ENCODE measurements around the gene FREM2. TPM values are rescaled to one million over a fixed set of nuclear protein-coding genes. Genes with fewer than 3 reads are reported as not detected.

Gene FREM2
- total RNA-seq, 1 experiment from 2014 or later = 0.05 TPM

DNA sequence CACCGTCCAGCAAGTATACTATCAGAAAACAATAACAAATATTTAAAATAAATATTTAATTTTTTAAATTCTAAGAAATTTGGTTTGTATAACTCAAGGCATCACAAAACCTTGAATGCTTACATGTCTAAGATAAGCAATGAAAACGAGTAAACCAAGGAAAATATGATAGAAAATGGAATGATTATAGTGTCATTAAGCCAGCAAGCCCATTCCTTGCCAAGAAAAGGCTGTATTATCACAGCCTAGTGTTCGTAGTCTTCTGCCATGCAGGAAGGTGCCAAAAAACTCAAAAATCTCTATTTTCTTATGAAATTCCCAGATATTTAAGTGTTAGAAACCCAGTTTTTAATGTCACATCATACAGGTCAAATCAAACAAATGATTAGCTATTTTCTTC, 167.3 kb downstream of the FREM2 start (continued):
- TF ChIP-seq, protein P1, sequence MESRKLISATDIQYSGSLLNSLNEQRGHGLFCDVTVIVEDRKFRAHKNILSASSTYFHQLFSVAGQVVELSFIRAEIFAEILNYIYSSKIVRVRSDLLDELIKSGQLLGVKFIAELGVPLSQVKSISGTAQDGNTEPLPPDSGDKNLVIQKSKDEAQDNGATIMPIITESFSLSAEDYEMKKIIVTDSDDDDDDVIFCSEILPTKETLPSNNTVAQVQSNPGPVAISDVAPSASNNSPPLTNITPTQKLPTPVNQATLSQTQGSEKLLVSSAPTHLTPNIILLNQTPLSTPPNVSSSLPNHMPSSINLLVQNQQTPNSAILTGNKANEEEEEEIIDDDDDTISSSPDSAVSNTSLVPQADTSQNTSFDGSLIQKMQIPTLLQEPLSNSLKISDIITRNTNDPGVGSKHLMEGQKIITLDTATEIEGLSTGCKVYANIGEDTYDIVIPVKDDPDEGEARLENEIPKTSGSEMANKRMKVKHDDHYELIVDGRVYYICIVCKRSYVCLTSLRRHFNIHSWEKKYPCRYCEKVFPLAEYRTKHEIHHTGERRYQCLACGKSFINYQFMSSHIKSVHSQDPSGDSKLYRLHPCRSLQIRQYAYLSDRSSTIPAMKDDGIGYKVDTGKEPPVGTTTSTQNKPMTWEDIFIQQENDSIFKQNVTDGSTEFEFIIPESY (IDR thresholded peaks at IDR 0.05; ENCODE audit: extremely low read depth, insufficient replicate concordance, low read length) = no peak

DNA sequence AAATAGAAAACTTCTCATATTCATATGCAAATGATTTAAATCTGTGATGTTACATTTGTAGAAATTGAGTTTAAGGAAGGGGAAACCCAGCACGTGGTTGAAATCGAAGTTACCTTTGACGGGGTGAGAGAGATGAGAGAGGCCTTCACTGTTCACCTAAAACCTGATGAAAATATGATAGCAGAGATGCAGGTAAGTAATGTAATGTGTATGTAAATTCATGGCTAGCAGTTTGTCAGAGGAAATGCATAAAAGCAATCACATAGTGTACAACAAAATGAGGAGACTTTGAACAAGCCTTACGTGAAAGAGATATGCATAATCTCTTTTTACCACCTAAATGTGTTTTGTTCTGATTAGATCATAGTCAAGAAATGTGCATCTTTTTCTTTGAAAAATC, 169.2 kb downstream of the FREM2 start:
- Histone ChIP-seq H3K4me3 (replicated peaks in 1 of 2; ENCODE audit: low read depth in 1 of 2, low read length in 2 of 2) (no peak overlapping the region), H3K9me2 (ENCODE audit: insufficient read depth) (no peaks in the 10 kb centered on the region), H3K27me3 (ENCODE audit: insufficient read depth, low read length) (0 out of 2 replicates have a peak, but pooled peaks cover 2% of the 10 kb centered on the region), H3K27ac (ENCODE audit: low read depth, low read length) (no peak overlapping the region), H3K36me3 (ENCODE audit: control insufficient read depth in 1 of 2, insufficient read depth in 2 of 2, low read length in 2 of 2) (no peaks in the 10 kb centered on the region), H4K20me1 (ENCODE audit: insufficient read depth) (no peaks in the 10 kb centered on the region), H3K4me1 (ENCODE audit: control insufficient read depth in 1 of 2, insufficient read depth in 2 of 2, low read length in 2 of 2) (no peaks in the 10 kb centered on the region), H3K9ac (ENCODE audit: low read length) (no peak overlapping the region), H2AFZ (ENCODE audit: low read depth, low read length, poor library complexity, severe bottlenecking) (no peak overlapping the region), H3K4me2 (ENCODE audit: low read length) (no peak overlapping the region), H3K79me2 (ENCODE audit: insufficient read depth, low read length) (no peaks in the 10 kb centered on the region), H3K9me3 (ENCODE audit: control insufficient read depth in 1 of 2, insufficient read depth in 1 of 2, low read depth in 1 of 2, low read length in 2 of 2) (no peaks in the 10 kb centered on the region)
- POLR2A ChIA-PET = no interaction called here
- RAD21 ChIA-PET (ENCODE audit: low non-redundant PET in 1 of 2, low total read pairs in 2 of 2, uncharacterized antibody in 2 of 2, unreplicated experiment in 2 of 2) = no interaction called here
- no peak for ATAC-seq
- no peak for DNase-seq (ENCODE audit: low read depth, low spot score)
- BruUV-seq (replicated peaks) = no TSS peak
- intact Hi-C loops (cut with micrococcal nuclease) = no loop called here
- TF ChIP-seq RAD21 (IDR thresholded peaks at IDR 0.05; ENCODE audit: low read depth) (no peak), JUND (IDR thresholded peaks at IDR 0.05) (no peak), ZNF274 (IDR thresholded peaks at IDR 0.05; ENCODE audit: low read depth, low read length) (no peak), ELF1 (IDR thresholded peaks at IDR 0.05; ENCODE audit: borderline replicate concordance, low read depth) (no peak), FOSL1 (IDR thresholded peaks at IDR 0.05; ENCODE audit: low read depth) (no peak), SIN3A (IDR thresholded peaks at IDR 0.05; ENCODE audit: low read depth) (no peak)
- TF ChIP-seq, protein P2, sequence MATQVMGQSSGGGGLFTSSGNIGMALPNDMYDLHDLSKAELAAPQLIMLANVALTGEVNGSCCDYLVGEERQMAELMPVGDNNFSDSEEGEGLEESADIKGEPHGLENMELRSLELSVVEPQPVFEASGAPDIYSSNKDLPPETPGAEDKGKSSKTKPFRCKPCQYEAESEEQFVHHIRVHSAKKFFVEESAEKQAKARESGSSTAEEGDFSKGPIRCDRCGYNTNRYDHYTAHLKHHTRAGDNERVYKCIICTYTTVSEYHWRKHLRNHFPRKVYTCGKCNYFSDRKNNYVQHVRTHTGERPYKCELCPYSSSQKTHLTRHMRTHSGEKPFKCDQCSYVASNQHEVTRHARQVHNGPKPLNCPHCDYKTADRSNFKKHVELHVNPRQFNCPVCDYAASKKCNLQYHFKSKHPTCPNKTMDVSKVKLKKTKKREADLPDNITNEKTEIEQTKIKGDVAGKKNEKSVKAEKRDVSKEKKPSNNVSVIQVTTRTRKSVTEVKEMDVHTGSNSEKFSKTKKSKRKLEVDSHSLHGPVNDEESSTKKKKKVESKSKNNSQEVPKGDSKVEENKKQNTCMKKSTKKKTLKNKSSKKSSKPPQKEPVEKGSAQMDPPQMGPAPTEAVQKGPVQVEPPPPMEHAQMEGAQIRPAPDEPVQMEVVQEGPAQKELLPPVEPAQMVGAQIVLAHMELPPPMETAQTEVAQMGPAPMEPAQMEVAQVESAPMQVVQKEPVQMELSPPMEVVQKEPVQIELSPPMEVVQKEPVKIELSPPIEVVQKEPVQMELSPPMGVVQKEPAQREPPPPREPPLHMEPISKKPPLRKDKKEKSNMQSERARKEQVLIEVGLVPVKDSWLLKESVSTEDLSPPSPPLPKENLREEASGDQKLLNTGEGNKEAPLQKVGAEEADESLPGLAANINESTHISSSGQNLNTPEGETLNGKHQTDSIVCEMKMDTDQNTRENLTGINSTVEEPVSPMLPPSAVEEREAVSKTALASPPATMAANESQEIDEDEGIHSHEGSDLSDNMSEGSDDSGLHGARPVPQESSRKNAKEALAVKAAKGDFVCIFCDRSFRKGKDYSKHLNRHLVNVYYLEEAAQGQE (IDR thresholded peaks at IDR 0.05; ENCODE audit: low read depth) = no peak
- TF ChIP-seq, protein P3, sequence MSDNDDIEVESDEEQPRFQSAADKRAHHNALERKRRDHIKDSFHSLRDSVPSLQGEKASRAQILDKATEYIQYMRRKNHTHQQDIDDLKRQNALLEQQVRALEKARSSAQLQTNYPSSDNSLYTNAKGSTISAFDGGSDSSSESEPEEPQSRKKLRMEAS (IDR thresholded peaks at IDR 0.05) = no peak
- CTCF ChIA-PET = no interaction called here

Data from HCT116 (cell line).